ENCODE data around the gene PDCD10. TPM values are rescaled to one million over a fixed set of nuclear protein-coding genes. Genes with fewer than 3 reads are reported as not detected.

PDCD10 gene
- polyA plus RNA-seq, 1 donor from 2014 or later = 79.1 TPM

DNA sequence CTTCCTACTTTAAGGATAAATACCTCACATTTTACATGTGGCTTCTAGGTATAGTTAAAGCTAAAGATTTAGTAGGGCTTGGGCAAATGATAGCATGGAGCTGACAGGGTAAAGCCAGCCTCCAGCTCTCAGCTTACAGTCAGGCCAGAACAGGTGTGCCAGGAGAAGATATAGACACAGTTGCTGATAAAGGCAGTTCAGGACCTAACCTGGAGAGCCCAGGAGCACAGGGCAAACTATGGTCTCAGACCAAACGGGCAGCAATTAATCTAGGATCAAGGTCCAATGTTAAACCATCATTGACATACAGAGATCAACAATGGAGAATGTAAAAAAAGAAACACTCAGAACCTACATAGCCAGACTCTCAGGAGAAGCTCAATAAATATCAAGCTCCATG, 84.9 kb downstream of the PDCD10 start:
- Histone ChIP-seq H3K4me2 (ENCODE audit: low read length) (no peak overlapping the region), H4K20me1 (ENCODE audit: insufficient read depth) (no peaks in the 10 kb centered on the region), H3K36me3 (ENCODE audit: insufficient read depth, low read length) (no peaks in the 10 kb centered on the region)

DNA sequence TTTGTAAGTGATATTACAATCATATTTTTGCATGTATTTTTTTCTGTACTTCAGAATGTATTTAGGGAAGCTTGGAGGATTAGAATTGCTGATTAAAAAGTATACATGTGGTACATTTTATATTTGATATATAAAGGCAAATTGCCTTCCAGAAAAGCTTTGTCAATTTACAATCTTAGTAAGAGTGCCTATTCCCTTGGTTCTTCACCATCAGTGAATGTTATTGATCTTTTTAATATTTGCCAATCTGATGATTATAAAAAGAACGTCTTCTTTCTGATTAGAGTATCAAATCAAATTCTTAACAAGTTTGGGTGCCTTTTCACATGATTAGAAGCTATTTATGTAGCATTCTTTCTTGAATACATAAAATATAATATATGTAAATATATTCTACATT, 90.1 kb downstream of the PDCD10 start:
- Histone ChIP-seq H3K27me3 (ENCODE audit: insufficient read depth, low read depth, low read length) (no peaks in the 10 kb centered on the region), H3K9me2 (ENCODE audit: insufficient read depth, low read length) (no peaks in the 10 kb centered on the region), H3K4me3 (ENCODE audit: low read length) (no peak overlapping the region), H3F3A (ENCODE audit: insufficient read depth, low read length, poor library complexity, severe bottlenecking) (no peaks in the 10 kb centered on the region), H4K20me1 (ENCODE audit: insufficient read depth) (no peaks in the 10 kb centered on the region), H2AFZ (ENCODE audit: low read depth, low read length) (no peak overlapping the region), H3K9ac (ENCODE audit: low read length) (no peak overlapping the region), H3K27ac (ENCODE audit: low read length) (no peak overlapping the region), H3K4me2 (ENCODE audit: low read length) (no peak overlapping the region), H3K79me2 (replicated peaks; ENCODE audit: insufficient read depth, low read length) (no peaks in the 10 kb centered on the region), H3K36me3 (ENCODE audit: insufficient read depth, low read length) (no peaks in the 10 kb centered on the region), H3K9me3 (ENCODE audit: low read length) (no peaks in the 10 kb centered on the region)
- TF ChIP-seq EP300 (conservative IDR thresholded peaks at IDR 0.05; ENCODE audit: poor library complexity, severe bottlenecking) (no peak), MXI1 (conservative IDR thresholded peaks at IDR 0.05; ENCODE audit: poor library complexity, severe bottlenecking) (no peak), EZH2 (IDR thresholded peaks at IDR 0.05; ENCODE audit: borderline replicate concordance, insufficient read depth, low read length, poor library complexity, severe bottlenecking) (no peak), RAD21 (conservative IDR thresholded peaks at IDR 0.05) (no peak), SMC3 (conservative IDR thresholded peaks at IDR 0.05; ENCODE audit: poor library complexity) (no peak), TAF1 (IDR thresholded peaks at IDR 0.05; ENCODE audit: low read depth) (no peak), POLR2AphosphoS5 (IDR thresholded peaks at IDR 0.05) (no peak)
- TF ChIP-seq, protein P1, sequence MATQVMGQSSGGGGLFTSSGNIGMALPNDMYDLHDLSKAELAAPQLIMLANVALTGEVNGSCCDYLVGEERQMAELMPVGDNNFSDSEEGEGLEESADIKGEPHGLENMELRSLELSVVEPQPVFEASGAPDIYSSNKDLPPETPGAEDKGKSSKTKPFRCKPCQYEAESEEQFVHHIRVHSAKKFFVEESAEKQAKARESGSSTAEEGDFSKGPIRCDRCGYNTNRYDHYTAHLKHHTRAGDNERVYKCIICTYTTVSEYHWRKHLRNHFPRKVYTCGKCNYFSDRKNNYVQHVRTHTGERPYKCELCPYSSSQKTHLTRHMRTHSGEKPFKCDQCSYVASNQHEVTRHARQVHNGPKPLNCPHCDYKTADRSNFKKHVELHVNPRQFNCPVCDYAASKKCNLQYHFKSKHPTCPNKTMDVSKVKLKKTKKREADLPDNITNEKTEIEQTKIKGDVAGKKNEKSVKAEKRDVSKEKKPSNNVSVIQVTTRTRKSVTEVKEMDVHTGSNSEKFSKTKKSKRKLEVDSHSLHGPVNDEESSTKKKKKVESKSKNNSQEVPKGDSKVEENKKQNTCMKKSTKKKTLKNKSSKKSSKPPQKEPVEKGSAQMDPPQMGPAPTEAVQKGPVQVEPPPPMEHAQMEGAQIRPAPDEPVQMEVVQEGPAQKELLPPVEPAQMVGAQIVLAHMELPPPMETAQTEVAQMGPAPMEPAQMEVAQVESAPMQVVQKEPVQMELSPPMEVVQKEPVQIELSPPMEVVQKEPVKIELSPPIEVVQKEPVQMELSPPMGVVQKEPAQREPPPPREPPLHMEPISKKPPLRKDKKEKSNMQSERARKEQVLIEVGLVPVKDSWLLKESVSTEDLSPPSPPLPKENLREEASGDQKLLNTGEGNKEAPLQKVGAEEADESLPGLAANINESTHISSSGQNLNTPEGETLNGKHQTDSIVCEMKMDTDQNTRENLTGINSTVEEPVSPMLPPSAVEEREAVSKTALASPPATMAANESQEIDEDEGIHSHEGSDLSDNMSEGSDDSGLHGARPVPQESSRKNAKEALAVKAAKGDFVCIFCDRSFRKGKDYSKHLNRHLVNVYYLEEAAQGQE (IDR thresholded peaks at IDR 0.05; ENCODE audit: borderline replicate concordance) = no peak
- TF ChIP-seq, protein P2, sequence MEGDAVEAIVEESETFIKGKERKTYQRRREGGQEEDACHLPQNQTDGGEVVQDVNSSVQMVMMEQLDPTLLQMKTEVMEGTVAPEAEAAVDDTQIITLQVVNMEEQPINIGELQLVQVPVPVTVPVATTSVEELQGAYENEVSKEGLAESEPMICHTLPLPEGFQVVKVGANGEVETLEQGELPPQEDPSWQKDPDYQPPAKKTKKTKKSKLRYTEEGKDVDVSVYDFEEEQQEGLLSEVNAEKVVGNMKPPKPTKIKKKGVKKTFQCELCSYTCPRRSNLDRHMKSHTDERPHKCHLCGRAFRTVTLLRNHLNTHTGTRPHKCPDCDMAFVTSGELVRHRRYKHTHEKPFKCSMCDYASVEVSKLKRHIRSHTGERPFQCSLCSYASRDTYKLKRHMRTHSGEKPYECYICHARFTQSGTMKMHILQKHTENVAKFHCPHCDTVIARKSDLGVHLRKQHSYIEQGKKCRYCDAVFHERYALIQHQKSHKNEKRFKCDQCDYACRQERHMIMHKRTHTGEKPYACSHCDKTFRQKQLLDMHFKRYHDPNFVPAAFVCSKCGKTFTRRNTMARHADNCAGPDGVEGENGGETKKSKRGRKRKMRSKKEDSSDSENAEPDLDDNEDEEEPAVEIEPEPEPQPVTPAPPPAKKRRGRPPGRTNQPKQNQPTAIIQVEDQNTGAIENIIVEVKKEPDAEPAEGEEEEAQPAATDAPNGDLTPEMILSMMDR (IDR thresholded peaks at IDR 0.05; ENCODE audit: poor library complexity, severe bottlenecking) = no peak

More for the DNA sequence above, 84.9 kb downstream of the PDCD10 start:
- no peaks in the 10 kb centered on the region for H3K9me2 ChIP-seq (ENCODE audit: insufficient read depth, low read length)
- no peak for TF ChIP-seq EP300 (conservative IDR thresholded peaks at IDR 0.05; ENCODE audit: poor library complexity, severe bottlenecking)
- TF ChIP-seq, protein P1 (IDR thresholded peaks at IDR 0.05; ENCODE audit: borderline replicate concordance) = no peak
- TF ChIP-seq TAF1 (IDR thresholded peaks at IDR 0.05; ENCODE audit: low read depth) = no peak
- no peak for TF ChIP-seq MXI1 (conservative IDR thresholded peaks at IDR 0.05; ENCODE audit: poor library complexity, severe bottlenecking)
- TF ChIP-seq RAD21 (conservative IDR thresholded peaks at IDR 0.05) = no peak
- no peak for TF ChIP-seq EZH2 (IDR thresholded peaks at IDR 0.05; ENCODE audit: borderline replicate concordance, insufficient read depth, low read length, poor library complexity, severe bottlenecking)
- TF ChIP-seq POLR2AphosphoS5 (IDR thresholded peaks at IDR 0.05) = no peak
- TF ChIP-seq SMC3 (conservative IDR thresholded peaks at IDR 0.05; ENCODE audit: poor library complexity) = no peak
- TF ChIP-seq, protein P2 (IDR thresholded peaks at IDR 0.05; ENCODE audit: poor library complexity, severe bottlenecking) = no peak
- no peaks in the 10 kb centered on the region for H3K9me3 ChIP-seq (ENCODE audit: low read length)
- no peak overlapping the region for H3K27ac ChIP-seq (ENCODE audit: low read length)
- H3K4me3 ChIP-seq (ENCODE audit: low read length) = no peak overlapping the region
- H3K27me3 ChIP-seq (ENCODE audit: insufficient read depth, low read depth, low read length) = no peaks in the 10 kb centered on the region
- no peaks in the 10 kb centered on the region for H3K79me2 ChIP-seq (replicated peaks; ENCODE audit: insufficient read depth, low read length)
- no peak overlapping the region for H3K9ac ChIP-seq (ENCODE audit: low read length)
- no peaks in the 10 kb centered on the region for H3F3A ChIP-seq (ENCODE audit: insufficient read depth, low read length, poor library complexity, severe bottlenecking)
- H2AFZ ChIP-seq (ENCODE audit: low read depth, low read length) = no peak overlapping the region

Data from neural cell (in vitro differentiated cells).